Renal cortical epithelial cell (primary cell): ENCODE data around the gene ZNF362. TPM values are rescaled to one million over a fixed set of nuclear protein-coding genes. Genes with fewer than 3 reads are reported as not detected.
A peak's percentile ranks its signal among the peaks of the same experiment; 100 is the strongest.

Experiments used
- DNase-seq: peaks from one replicate; pipeline ENCODE4 v3.0.0-alpha.2; 2011; ENCODE audit warnings: low read depth
- total RNA-seq: library from RNA; depleted of rRNA; stranded (reverse); fragments of >200 nt; gene quantifications from 2 replicates; pipeline ENCODE4 v1.2.3, GENCODE V29; 2014

The ZNF362 gene
- total RNA-seq, 1 donor from 2014 or later: 6.9 TPM

- no peak for DNase-seq
Measured at GRCh38 chr1:33244809-33245186, 11.5 kb upstream of the ZNF362 start.

GRCh38 chr1:33246171-33246570 is 10.1 kb upstream of the ZNF362 start:
- no peak for DNase-seq

GRCh38 chr1:33247545-33247944 is 8.7 kb upstream of the ZNF362 start:
- DNase-seq: no peak

GRCh38 chr1:33248244-33248643 is 8.0 kb upstream of the ZNF362 start:
- DNase-seq: no peak

GRCh38 chr1:33249422-33249821 is 6.9 kb upstream of the ZNF362 start:
- no peak for DNase-seq

DNA sequence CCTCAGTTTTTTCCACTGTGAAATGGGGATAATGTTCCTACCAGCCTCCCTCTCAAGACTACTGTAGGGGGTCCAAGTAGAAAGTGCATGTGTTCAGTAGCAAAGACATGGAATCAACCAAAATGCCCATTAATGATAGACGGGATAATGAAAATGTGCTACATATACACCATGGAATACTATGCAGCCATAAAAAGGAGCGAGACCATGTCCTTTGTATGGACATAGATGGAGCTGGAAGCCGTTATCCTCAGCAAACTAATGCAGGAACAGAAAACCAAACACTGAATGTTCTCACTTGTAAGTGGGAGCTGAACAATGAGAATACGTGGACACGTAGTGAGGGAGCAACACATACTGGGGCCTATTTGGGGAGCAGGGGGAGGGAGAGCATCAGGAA is 6.1 kb upstream of the ZNF362 start:
- DNase-seq: no peak

GRCh38 chr1:33250724-33251123 is 5.6 kb upstream of the ZNF362 start:
- DNase-seq: no peak

GRCh38 chr1:33254491-33254890 is 1.8 kb upstream of the ZNF362 start:
- DNase-seq: no peak

- DNase-seq: peak; percentile 32
Measured at GRCh38 chr1:33255347-33256220, 708 bp upstream of the ZNF362 start.

- no peak for DNase-seq
Measured at GRCh38 chr1:33256221-33256470, 146 bp upstream of the ZNF362 start.

DNA sequence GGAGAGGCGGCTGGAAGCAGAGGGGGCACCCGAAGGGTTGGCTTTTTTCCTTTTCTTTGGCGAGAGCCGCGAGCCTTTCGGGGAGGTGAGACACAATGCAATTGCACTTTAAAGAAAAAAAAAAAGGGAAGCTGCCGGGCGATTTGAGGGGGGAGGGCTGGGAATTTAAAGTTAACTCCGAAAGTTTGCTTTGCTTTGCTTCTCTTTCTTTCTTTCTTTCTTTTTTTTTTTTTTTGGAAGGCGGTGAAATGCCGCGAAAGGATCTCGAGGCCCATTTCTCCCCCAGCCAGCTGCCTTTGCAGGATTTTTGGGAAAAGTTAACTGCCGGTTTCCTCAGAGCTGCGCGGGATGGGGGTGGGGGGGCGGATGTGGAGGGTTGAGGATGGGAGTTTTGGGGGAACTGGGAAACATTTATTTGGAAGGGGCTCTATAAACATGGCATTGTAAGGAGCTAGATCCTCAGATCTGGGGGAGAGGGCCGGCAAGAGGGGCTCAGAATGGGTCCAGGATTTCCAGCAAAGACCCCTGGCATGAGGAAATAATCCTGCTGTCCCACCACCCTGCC is 997 bp downstream of the ZNF362 start:
- DNase-seq: no peak

GRCh38 chr1:33257772-33258712 is 1.8 kb downstream of the ZNF362 start:
- DNase-seq: peak; percentile 21

DNA sequence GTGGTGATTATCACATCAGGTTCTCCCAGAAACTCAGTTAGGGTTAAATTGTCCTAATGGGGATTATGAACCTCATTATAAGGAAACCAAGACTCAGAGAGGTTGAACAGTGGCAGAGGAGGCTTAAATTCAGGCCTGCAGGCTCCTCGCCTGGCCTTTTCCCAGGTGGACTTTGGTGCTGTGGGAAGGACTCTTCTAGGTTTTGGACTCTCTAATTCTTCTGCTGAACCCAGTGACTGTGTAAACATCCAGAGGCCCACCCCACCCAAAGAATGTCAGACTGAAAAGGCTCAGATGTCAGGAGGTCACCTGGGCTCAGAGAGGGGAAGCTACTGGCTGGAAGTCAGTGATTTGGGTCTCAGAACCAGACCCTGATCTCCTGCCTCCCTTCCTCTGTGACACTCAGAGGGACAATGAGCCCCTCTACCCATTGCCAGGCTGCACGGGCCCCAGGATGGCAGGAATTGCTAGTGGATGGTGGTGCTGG is 2.5 kb downstream of the ZNF362 start:
- DNase-seq: no peak

GRCh38 chr1:33259879-33260278 is 3.6 kb downstream of the ZNF362 start:
- no peak for DNase-seq

GRCh38 chr1:33260439-33260838 is 4.1 kb downstream of the ZNF362 start:
- no peak for DNase-seq

DNA sequence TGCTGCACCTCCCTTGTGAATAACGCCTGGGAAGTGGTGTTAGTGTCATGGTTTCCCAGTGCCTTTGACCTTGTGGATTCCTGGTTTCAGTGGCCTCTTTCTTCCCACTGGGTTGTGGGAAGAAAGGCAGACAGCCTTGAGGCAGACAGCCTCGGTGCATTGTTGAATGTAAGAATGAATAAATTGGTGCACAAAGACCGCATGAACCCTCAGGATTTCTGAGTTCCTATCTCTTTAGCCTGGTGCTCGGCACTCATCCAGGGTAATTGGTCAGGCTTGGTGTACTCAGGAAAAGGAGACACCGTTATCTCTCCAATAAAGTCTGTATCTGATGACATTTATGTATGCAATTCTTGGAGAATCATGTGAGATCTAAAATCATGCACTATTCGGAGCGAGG is 5.1 kb downstream of the ZNF362 start:
- no peak for DNase-seq

GRCh38 chr1:33263890-33264504 is 7.7 kb downstream of the ZNF362 start:
- DNase-seq: no peak

DNA sequence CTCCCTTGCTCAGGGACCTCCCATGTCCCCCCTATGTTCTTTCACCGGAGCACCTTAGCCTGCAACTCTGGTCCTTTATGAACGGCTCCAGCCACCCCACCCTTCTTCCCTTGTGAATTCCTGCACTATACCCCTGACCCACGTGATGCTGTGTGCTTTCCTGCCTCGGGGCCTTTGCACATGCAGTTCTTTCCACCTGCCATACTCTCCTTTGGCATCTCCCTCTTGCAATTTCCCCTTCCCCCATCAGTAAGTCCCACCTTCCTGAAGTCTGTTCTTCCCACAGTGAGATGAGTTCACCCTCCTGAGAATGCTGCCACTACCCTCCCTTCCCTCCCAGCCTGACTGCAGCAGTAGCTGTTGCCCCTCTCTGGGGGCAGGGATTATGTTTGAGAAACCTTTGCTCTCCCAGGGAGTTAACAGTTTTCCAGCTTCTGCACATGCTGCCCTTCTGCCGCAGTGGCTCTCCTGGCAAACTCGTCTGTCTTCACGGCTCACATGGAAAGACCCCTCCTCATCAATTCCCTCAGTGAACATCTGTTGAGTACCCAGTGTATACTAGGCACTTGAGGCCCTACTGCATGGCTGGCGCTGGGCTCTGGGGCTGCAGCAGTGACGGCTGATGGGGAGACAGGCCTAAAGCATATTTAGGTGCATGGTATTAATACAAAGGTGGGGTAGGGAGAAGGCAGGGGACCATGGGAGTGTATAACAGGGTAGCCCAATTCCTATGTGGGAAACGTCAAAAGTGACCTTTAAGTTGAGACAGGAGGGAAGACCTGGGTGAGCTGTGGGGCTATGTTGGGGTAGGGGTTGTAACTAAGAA is 9.7 kb downstream of the ZNF362 start:
- no peak for DNase-seq

DNA sequence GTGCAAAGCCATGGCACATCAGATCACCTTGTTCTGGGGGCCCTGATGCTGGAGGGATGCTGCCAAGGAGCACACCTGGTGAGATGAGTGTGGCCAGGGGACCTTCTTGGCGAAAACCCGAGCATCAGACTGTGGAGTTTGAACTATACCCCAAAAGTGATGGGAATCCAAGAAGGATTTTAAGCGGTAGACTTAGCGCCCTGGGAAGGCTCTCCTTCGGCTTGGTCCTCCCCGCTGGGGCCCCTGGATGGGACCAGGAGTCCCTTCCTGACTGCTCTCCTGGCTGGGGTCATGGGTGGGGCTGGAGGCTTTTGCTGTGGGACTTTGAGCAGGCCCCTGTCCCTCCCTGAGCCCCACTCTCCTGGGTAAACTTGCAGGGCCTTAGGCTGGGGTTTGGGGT is 10.5 kb downstream of the ZNF362 start:
- DNase-seq: no peak

GRCh38 chr1:33267468-33268205 is 11.3 kb downstream of the ZNF362 start:
- DNase-seq: peak; percentile 39

- DNase-seq: no peak
Measured at GRCh38 chr1:33268457-33268856, 12.2 kb downstream of the ZNF362 start.
